SH-SY5Y (cell line): ENCODE results near the gene HSPA9.

Source experiments
- GATA2 ChIP-seq: IDR thresholded peaks from 2 replicates; pipeline ENCODE4 v1.6.1; 2011; ENCODE audit warnings: mild to moderate bottlenecking, low read depth, low read length
- GATA3 ChIP-seq: IDR thresholded peaks from 2 replicates; pipeline ENCODE4 v1.6.1; 2011; ENCODE audit warnings: low read depth, mild to moderate bottlenecking, low read length, moderate library complexity

DNA sequence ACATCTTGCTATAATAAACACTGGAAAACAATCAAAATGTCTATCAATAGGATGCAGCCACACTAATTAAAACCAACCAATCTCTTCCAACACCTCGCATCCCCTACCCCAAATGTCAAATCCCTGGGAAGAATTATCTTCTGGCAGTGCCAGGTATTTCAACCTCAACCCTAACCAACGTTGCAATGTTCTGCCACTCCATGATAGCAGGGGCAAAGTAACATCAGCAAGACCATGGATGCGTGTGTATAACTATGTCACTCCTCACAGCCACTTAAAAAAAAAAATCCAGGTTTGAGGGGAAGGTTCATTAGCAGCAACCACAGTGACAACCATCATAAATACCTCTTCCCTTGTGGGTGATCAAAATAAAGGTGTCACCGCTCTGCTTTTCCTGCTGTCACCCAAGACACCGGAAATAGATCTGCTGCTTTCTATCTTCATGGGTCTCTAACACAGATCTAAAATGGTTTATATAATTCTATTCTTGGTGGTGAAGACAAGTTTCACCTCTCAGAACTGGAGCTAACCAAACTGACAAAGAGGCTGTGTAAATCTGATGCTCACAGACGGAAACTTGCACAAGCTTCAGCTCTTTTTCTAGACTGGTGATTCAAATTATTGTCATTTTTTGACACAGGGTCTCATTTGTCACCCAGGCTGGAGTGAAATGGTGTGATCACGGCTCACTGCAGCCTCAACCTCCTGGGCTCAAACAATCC is 9.9 kb downstream of the HSPA9 start:
- TF ChIP-seq GATA3 (no peak), GATA2 (no peak)
